ENCODE data around the gene HIVEP1.
"Not testable (repeated sequence)": the region's sequence is repeated elsewhere in the genome, so short reads cannot be mapped to it uniquely, and the experiment has no call there.

Gene HIVEP1

DNA sequence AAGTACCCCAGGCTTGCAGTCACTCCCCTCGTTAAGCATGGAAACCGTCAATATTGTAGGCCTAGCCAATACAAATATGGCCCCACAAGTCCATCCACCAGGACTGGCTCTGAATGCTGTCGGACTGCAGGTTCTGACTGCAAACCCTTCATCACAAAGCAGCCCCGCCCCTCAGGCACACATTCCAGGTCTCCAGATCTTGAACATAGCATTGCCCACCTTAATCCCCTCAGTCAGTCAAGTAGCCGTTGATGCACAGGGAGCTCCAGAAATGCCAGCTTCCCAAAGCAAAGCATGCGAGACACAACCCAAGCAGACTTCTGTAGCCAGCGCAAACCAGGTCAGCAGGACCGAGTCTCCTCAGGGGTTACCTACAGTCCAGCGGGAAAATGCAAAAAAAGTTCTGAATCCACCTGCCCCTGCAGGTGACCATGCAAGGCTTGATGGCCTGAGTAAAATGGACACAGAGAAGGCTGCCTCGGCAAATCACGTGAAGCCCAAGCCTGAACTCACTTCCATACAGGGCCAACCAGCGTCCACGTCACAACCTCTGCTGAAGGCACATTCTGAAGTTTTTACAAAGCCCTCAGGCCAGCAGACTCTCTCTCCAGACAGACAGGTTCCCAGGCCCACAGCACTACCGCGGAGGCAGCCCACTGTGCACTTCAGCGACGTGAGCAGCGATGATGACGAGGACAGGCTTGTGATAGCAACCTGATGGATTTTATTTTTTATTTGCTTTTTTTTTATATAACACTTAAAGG, 151.8 kb downstream of the HIVEP1 start:
- no peak for DNase-seq

DNA sequence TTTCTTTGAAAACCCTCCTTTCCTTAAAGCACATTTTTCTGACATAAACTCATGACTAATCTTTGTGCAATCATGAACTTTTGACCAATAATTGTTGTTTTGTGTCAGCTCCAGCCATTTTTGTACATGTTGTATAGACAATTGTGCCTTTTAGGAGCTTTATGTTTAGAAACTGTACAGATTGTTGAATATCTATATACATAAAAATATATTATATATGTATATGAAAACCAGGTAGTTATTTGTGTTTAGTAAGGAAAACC, 152.3 kb downstream of the HIVEP1 start:
- no peak for DNase-seq

DNA sequence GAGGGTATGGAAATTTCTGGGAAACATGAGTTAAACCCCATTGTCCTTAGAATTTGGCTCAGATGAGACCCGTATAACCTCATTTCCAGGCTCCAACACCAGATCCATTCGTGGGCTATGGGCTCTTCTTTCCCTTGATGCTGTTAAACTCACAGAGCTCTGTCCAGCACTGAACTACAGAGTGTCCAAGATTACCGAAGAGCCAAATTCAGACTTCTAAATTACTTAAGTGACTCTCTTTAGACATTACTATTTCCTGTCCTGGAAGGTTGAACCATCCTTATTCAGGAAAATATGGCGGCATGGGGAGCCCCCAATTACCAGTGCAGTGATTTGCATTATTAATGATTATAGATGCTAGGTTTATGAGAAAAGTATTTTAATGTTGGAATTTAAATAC, 153.2 kb downstream of the HIVEP1 start:
- no peak for DNase-seq

DNA sequence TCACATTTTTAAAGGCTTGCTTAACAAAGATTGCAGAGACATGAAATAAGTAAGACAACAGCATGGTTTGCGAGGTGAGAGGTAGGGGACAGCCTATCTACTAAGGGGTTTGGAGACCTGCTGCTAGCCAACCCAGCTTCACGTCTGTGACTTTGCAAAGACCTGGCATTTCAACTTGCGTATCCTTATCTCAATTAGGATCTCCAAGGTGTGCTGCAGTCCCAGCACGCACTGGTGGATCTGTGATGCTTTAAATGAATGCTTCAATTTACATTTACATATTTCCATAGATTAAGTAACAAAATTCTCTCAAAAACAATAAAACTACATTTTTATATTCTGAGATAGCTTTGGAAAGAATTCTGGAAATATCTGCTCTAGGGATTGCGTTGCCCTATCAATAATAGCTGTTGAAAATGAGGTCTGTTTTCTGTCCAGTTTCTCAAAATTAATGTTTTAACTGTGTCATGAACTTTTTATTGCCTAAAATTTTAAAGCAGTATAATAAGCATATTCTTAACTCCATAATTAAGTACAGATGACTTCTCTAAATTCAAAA, 153.7 kb downstream of the HIVEP1 start:
- no peak for DNase-seq

DNA sequence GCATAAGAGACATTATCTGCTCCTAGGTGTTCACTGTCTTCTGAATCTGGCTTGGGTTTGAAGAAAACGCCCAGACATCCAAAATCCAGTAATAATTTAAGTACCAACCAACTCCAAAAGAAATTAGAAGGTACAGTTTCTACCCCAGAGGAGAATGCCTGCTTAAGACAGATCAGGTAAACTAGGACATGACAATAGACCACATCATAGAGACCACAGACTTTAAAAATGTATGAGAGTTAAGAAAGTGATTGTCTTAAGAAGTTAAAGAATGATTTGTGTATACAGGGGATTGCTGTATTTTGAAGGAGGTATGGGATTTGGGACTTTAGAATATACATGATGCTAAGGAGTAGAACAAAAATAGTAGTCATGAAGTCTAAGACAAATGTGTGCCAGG, 157.3 kb downstream of the HIVEP1 start:
- no peak for DNase-seq

DNA sequence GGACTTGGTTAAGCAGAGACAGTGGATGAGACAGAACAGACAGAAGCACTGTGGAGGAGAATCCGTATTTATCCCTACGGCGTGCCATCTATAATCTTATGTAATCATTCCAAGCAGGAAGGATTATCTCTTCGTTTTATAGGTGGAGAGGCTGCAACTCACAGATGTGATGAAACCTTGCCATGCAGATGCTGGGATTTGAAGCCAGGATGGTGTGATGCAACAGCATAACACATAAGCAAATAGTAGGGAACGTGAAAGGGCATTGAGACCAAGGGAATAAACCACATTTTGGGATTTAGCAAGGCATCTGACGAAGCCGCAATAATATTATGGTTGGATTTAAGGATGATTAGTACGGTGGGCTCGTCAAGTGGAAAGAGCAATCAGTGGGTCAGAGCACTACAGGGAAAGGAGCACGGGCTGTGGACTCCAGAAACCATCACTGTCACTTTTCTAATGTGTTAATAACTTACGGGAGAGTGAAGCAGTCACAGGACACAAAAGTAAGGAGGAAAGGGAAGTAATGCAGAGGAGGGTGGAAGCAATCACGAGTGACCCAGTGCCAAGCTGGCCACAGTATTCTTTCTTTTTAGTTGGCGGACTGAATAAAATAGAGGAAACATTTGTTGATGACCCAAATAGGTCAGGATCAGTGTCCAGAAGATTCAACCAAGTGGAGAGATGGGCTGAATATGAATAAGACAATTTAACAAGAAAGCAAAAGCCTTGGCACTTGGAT, 158.4 kb downstream of the HIVEP1 start:
- no peak for DNase-seq

DNA sequence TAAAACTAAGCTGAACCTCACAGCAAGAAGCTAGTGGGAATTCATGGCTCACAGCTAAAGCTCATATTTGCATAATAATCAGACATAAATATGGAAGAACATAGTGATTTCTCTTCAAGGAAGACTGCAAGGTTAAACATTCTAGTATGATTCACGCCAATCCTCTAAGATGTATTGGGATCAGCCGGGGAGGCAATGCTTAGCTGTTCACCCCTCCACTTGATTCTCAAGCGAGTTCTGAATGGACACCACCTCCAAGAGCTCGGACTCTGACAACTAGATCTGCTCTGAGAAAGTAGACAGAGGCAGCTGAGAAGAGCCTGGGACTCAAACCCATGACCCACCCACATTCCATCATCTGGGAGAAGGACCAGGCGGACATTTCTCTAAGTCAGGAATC, 159.6 kb downstream of the HIVEP1 start:
- DNase-seq = no peak

DNA sequence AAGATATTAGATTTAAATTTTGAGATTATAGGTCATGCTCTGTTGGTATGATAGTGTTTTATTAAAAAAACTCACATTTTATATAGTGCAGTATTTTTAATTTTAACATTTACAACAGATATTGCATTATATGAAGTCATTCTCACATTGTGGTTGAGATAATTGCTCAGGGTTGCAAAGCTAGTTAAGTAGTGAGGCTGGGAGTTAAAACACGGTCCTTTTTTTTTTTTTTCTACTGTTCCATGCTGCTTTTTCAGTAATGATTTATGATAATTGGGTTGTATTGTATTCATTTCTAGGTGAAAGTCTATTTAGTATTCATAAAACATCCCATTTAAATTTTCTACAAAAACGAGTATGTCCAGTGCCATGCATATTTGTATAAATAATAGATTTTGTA, 160.5 kb downstream of the HIVEP1 start:
- no peak for DNase-seq

DNA sequence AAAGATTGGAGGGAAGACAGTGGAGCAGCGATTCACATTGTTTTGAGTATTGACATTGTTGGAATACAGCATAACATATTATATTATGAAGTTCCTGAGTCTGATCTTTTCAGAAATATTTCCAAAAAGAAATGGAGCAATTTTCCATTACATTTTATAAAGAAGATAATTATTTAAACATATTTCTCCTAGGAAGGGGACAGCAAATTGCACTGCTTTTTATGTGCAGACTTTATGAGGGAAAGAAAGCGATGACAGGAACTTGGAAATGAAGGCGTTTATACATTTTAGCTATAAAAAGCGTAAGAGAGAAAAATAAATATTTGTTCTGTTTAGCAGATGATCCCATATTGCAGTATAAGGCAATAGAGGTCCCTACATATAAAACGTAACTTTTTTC, 161.1 kb downstream of the HIVEP1 start:
- no peak for DNase-seq

DNA sequence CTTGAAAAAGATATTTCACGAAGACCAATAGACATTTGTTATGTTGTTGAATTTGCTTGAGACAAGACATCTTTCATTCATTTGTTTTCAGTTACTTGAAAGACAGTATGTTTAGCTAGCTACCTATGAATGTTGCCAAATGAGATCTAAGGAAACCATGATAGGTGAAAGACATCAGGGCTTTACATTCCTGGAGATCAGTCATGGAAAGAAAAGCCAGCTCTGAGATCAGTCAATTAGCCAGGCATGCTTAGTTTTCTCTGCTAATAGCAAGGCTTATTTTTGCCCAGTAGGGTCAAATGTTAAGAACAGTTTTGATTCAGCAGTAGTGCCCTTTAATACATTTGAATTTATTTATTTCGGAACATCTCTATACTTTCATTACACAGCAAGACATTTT, 161.5 kb downstream of the HIVEP1 start:
- DNase-seq = no peak

DNA sequence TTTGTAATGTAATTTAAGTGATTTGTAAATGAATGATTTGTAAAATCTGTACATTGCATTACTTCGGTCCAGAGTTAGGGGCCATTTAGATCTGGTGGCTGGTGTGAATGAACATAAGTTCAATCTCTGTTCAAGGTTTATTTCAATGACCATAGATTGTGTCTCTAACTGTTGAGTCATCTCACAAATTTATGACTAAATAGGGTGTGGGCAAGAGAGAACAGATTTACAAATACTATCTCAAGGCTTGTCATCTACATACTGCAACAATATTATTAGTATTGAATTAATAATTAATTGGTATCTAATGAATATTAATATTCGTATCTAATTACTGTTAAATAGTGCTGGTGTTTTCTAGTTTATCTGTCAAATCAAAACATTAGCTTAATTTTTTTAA, 162.8 kb downstream of the HIVEP1 start:
- DNase-seq = no peak

DNA sequence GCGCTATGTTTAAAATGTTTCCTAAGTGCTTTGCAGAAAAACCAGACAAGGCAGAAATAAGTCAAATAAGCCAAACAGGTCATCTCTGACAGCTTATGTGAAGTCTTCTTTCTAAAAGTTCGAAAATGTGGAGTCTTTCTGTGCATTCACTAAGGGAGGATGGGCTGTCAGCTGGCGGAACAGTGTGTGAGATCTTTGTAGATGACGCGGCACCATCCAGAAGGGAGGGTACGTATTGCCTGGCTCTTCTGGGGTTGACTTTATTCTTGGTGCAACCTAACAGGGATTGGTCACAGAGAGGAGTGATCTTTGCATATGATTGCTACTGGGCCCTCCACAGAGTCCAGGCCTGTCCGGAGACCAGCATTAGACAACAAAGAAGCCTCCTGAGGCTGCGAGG, 163.5 kb downstream of the HIVEP1 start:
- no peak for DNase-seq

DNA sequence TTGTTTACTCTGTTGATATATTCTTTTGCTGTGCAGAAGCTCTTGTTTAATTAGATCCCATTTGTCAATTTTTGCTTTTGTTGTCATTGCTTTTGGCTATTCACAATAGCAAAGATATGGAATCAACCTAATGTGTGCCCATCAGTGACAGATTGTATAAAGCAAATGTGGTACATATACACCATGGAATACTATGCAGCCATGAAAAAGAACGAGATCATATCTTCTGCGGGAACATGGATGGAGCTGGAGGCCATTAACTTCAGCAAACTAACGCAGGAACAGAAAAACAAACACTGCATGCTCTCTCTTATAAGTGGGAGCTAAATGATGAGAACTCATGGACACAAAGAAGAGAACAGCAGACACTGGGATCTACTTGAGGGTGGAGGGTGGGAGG, 164.7 kb downstream of the HIVEP1 start:
- not testable (repeated sequence) for DNase-seq

DNA sequence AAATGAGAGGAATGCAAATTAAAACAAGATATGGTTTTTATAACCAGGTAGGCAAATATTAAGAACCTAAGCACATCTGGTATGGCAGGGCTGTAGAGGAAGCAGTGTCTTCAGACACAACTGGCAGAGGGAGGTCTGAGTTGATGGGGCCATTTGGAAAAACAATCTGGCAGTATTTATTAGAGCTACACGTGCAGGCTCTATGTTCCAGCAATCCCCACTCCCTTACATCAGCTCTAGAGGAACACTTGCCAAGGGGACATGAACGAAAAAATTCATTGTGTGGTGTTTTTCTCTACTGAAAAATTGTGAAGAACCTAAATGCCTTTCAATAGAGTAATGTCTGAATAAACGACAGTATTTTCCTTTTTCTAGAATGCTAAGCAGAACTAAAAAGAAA, 166.4 kb downstream of the HIVEP1 start:
- DNase-seq = no peak

DNA sequence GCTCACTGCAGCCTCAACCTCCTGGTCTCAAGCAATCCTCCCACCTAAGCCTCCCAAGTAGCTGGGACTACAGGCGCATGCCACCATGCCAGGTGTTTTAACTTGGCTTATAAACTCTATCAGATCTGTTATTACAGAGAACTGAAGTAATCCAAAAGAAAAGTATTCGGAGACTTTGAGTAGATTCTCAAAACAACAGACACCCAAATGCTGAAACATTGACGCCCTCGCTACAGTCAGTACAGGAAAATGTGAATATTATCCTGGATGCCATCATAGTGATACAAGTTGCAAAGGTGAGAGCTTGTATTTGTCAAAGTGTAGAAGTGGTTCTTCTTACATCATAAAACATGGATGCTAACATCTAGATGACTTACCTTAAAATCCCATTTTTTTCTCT, 169.4 kb downstream of the HIVEP1 start:
- DNase-seq = no peak

DNA sequence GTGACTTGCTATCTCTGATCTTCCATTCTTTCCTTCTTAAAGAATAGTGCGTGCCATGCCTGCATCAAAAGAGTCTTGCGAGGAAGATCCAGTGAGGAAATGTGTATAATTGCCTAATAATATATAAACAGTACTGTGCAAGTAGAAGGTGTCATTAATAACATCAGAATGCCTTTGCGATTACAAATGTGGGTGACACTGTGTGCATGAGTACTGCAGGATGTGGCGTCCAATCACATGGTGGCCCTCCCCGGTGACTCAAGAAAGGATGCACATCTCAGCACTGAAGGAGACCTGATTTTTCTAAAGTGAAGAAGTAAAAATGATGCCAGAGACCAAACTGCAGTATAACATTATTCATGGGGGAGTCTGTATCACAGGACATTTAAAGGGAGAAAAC, 170.6 kb downstream of the HIVEP1 start:
- DNase-seq = no peak

DNA sequence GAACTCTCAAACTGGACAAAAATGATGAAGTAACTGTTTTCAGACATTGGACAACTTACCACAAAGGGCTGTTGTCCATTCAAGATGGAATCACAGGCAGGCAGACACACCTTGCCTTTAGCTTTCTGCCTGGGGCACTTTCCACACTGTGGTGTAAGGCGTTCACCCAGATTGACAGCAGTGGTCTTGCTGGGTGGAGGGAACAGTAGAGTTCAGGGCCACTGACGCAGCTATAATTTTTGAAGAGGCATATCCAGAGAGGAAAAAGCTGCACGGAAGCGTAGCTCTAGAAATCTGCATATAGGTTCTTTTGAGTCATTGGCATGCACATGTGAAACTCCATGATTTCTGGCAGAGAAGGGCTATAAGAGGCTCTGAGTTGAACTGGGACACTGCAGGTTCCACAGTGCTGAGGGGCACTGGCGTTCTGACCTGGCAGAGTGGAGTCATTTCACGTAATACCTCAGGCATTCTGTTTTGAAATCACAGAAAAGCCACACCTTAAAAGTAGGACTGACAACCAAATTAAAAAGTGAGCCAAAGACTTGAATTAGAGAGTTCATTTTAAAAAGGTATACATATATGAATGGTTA, 173.1 kb downstream of the HIVEP1 start:
- no peak for DNase-seq

DNA sequence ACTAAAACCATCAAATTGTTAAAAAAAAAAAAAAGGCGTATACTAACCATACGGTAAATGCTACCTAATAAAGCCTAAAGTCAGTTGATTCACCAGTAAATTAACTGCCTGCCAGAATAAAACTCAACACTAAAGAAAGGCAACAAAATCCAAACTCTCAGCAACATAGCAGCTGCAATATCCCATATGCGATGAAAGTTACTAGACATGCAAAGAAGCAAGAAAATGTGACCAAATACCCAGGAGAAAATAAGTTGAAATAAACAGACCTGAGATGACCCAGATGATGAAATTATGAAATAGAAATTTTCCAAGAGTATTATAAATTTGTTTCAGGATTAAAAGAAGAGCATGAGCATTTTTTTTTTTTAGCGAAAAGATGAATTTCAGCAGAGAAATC, 174.4 kb downstream of the HIVEP1 start:
- no peak for DNase-seq

DNA sequence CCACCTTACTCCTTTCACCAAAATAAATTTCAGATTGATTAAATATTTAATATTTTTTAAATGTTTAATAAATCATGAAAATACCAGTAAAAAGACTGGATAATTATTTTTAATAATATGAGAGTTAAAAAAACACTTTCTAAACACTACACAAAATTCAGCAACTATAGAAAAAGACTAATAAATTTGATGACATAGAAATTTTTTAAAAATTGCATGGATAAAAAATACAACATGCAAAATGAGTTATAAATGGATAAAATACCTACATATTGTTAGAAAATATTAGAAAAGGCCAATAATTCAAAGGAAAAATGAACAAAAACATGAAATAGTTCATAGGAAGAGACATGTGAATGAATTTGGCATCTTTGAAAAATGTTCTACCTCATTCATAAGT, 177.0 kb downstream of the HIVEP1 start:
- no peak for DNase-seq

DNA sequence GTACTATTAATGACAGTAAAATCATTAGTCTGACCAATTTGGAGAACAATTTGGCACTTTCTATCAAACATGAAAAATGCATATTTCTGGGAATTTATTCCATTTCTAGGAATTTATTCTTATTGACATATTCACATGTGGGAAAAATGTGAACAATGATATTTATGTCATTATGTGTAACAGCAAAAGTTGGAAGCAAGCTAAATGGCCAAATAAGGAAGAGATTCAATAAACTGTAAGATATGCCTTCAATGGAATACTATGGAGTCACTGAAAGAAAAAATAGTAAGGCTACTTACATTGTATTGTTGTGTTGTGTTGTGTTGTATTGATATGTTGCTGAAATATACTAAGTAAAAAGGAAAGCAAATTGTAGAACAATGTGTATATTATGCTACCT, 177.5 kb downstream of the HIVEP1 start:
- no peak for DNase-seq

DNA sequence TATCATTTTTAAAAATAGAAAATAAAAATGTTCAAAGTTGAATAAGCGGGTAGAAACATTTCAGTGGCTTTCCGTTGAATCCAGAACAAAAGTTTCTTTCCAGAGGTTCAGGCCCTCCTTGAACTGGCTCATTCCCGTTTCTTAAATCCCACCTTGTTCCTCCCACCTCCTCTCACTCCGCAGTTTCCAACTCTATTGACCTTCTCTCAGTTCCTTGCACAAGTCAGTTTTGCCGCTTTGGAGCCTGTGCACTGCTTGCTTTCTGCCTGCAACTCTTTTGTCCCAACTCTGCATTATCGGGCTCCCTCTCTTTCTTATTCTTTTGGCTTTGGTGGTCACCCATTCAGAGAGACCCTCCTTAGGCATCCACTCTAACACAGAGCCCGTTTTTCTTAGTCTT, 178.1 kb downstream of the HIVEP1 start:
- no peak for DNase-seq

DNA sequence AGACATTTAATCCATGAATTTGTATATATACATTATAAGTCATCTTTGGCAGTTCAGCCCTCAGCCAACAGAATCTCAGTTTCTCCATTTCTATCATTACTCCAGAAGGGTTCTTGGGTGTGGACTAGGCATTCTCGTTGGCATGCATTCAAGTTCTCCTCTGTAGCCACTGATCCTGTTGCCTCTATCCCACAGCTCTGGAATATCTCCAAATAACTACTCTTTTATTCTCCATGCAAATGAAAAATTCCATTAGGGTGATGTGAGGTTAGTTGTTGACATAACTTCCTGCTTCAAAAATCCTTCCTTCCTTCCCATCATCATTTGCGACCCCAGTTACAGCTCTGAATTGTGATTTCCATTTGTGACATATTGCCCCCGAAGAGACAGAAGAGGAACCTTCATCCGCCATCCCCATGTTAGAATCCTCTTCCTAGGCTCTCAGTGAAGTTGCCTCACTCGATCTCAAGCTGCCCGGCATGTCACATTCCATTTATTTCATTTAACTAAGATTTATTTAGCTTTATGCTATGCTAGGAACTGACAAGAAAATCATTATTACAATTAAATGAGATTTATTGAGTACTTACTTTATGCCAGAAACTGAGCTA, 184.3 kb downstream of the HIVEP1 start:
- no peak for DNase-seq

DNA sequence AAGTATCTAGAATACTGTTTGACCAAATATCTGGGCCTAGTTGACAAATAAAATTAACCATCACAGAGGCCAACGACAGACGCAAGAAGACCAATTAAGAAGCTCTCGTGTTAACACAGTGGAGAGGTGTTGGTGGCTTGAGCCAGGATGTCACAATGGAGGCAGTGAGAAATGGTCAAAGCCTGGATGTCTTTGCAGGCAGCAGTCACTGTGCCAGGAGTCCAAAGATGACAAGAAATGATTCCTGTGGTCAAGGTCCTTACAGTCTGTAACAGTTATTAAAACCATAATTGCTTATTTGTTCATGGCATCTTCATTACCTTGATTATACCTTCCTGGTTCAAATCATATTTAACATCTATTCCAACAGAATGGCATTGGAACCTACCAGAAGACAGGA, 186.7 kb downstream of the HIVEP1 start:
- no peak for DNase-seq

DNA sequence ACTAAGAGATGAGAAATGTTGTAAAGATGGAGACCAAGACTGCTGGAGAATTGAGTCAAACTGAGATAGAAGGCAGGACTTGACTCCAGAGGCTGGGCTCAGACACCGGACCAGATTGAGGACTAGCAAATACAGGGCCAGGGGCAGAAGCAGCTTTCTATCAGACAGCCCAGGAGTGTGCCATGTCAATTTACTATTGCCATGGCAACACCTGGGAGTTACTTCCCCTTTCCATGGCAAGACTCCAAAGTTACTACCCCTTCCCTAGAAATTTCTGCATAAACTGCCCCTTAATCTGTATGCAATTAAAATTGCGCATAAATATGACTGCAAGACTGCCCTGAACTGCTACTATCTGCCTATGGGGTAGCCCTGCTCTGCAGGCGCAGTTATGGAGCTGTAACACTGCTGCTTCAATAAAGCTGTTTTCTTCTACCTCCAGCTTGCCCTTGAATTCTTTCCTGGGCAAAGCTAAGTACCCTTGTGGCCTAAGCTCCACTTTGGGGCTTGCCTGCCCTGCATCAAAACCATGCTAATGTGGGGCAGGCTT, 188.0 kb downstream of the HIVEP1 start:
- no peak for DNase-seq
